GM21423 (cell line): ENCODE data around the gene KMT2A.
A peak's percentile ranks its signal among the peaks of the same experiment; 100 is the strongest.
"Not testable (repeated sequence)": the region's sequence is repeated elsewhere in the genome, so short reads cannot be mapped to it uniquely, and the experiment has no call there.

Source experiments
- ATAC-seq: cut with Tn5 transposase; IDR thresholded peaks from one replicate; pipeline ENCODE4 v1.9.1; 2021; ENCODE audit warnings: mild to moderate bottlenecking, moderate library complexity; ENCODE audit not compliant: unreplicated experiment

The KMT2A gene

GRCh38 chr11:118435893-118436624 is at the start of gene KMT2A:
Gene KMT2A, plus strand, starts transcription at chr11:118436492. Its CDS starts 21 bp downstream, at chr11:118436513.
- ATAC-seq = peak; percentile 56

- ATAC-seq = no peak
These were observed 40.2 kb upstream of the KMT2A start for GRCh38 chr11:118396097-118396501.

GRCh38 chr11:118397448-118397847 is 38.8 kb upstream of the KMT2A start:
- no peak for ATAC-seq

GRCh38 chr11:118398791-118399559 is 37.3 kb upstream of the KMT2A start:
- ATAC-seq = peak; percentile 36

- peak; percentile 61 for ATAC-seq
These were observed 35.0 kb upstream of the KMT2A start, which contains the start of gene ATP5MG for GRCh38 chr11:118401151-118401879. Gene ATP5MG, plus strand, starts transcription at chr11:118401606. Its CDS starts 60 bp downstream, at chr11:118401666.

- peak; percentile 13 for ATAC-seq
These were observed 34.3 kb upstream of the KMT2A start for GRCh38 chr11:118401880-118402590.

GRCh38 chr11:118402594-118402993 is 33.7 kb upstream of the KMT2A start:
- not testable (repeated sequence) for ATAC-seq

GRCh38 chr11:118406599-118407166 is 29.6 kb upstream of the KMT2A start:
- no peak for ATAC-seq

- no peak for ATAC-seq
These were observed 26.1 kb upstream of the KMT2A start for GRCh38 chr11:118410055-118410745.

- ATAC-seq = no peak
These were observed 24.8 kb upstream of the KMT2A start for GRCh38 chr11:118411530-118411929.

GRCh38 chr11:118412921-118413320 is 23.4 kb upstream of the KMT2A start:
- no peak for ATAC-seq

- no peak for ATAC-seq
These were observed 21.1 kb upstream of the KMT2A start for GRCh38 chr11:118415062-118415738.

GRCh38 chr11:118415739-118416068 is 20.6 kb upstream of the KMT2A start:
- no peak for ATAC-seq

GRCh38 chr11:118416900-118417299 is 19.4 kb upstream of the KMT2A start:
- not testable (repeated sequence) for ATAC-seq

GRCh38 chr11:118417801-118418200 is 18.5 kb upstream of the KMT2A start:
- ATAC-seq = no peak

GRCh38 chr11:118418766-118419165 is 17.5 kb upstream of the KMT2A start:
- no peak for ATAC-seq

GRCh38 chr11:118427707-118428106 is 8.6 kb upstream of the KMT2A start:
- ATAC-seq = no peak

- ATAC-seq = no peak
These were observed 5.3 kb upstream of the KMT2A start for GRCh38 chr11:118430956-118431355.

GRCh38 chr11:118434123-118434552 is 2.2 kb upstream of the KMT2A start:
- ATAC-seq = no peak
